Loucy (cell line): ENCODE results near the gene ATP1A4.

Experiments
- CTCF ChIP-seq: fragments of 200-600 bp; sonication (generic); conservative IDR thresholded peaks from 2 replicates; pipeline ENCODE4 v1.5.1; 2014; ENCODE audit warnings: mild to moderate bottlenecking, antibody characterized with exemption, low read length
- EZH2phosphoT487 ChIP-seq: fragments of 200-600 bp; IDR thresholded peaks from 2 replicates; pipeline ENCODE4 v1.6.1; 2018; ENCODE audit warnings: antibody characterized with exemption, mild to moderate bottlenecking, moderate library complexity, borderline replicate concordance

GRCh38 chr1:160194737-160195059, 43.3 kb downstream of the ATP1A4 start:
- TF ChIP-seq CTCF (no peak), EZH2phosphoT487 (no peak)
